Fibroblast of skin of back (primary cell): ENCODE measurements around the gene MKKS.
A peak's percentile ranks its signal among the peaks of the same experiment; 100 is the strongest.

Source experiments
- DNase-seq: peaks from one replicate; pipeline ENCODE4 v3.0.0-alpha.2; 2013

The MKKS gene

GRCh38 chr20:10367943-10368701 is 65.9 kb downstream of the MKKS start:
- DNase-seq, result no peak

GRCh38 chr20:10367693-10367942 is 66.4 kb downstream of the MKKS start:
- no peak for DNase-seq

GRCh38 chr20:10366898-10367692 is 66.9 kb downstream of the MKKS start:
- no peak for DNase-seq

GRCh38 chr20:10362674-10363073 is 71.3 kb downstream of the MKKS start:
- DNase-seq, result no peak

- DNase-seq, result no peak
Measured at GRCh38 chr20:10360878-10361277, 73.1 kb downstream of the MKKS start.

- DNase-seq, result peak; percentile 69
Measured at GRCh38 chr20:10359621-10360040, 74.4 kb downstream of the MKKS start.

- no peak for DNase-seq
Measured at GRCh38 chr20:10357974-10358373, 76.0 kb downstream of the MKKS start.

GRCh38 chr20:10357061-10357708 is 76.8 kb downstream of the MKKS start:
- DNase-seq, result no peak

GRCh38 chr20:10356628-10357027 is 77.4 kb downstream of the MKKS start:
- no peak for DNase-seq

- peak; percentile 13 for DNase-seq
Measured at GRCh38 chr20:10352934-10353824, 80.8 kb downstream of the MKKS start.
